G401.6 (cell line): ENCODE results near the gene FGF19.

Experiments used
- FAIRE-seq: peaks from 2 replicates; lab custom pipeline; 2012; peaks lifted over from hg19 to GRCh38; lab: Jason Lieb, UNC

Gene FGF19, protein sequence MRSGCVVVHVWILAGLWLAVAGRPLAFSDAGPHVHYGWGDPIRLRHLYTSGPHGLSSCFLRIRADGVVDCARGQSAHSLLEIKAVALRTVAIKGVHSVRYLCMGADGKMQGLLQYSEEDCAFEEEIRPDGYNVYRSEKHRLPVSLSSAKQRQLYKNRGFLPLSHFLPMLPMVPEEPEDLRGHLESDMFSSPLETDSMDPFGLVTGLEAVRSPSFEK

DNA sequence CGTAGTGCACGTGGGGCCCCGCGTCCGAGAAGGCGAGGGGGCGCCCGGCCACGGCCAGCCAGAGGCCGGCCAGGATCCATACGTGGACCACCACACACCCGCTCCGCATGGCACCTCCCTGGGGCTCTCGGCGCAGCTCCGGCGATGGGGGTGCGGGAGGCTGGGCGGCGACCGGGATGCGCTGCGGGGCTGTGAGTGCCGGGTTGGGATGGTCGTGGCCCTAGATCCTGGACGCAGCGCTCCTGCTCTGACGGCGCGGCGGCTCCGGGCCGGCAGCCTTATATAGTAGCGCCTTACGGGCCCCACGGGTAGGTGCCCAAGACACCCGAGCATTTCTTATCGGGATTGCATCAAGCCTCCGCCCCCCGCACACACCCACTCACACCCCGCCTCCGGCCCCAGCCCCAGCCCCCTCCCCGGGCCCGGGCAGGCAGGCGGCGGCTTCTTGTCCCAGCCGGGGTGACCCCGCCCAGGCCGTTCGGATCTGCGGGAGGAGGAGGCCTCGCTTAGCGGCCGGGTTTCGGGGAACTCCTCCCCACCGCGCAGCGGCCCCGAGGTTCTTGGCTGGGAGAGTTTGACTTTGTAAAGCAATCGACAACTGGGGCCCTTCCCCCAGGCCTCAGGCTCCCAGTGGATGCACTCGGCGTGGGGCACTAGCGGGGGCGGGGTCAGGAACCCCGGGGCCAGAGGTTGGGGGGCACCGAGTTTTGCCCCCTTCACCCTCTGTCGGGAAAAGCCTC is at the start of gene FGF19:
TSS of gene FGF19 (minus strand) at position 255 of the 740 bp plus-strand sequence. CDS start at position 109, 146 bp downstream.
- no peak for FAIRE-seq

GRCh38 chr11:69752890-69753289 is 49.1 kb upstream of the FGF19 start:
- no peak for FAIRE-seq

DNA sequence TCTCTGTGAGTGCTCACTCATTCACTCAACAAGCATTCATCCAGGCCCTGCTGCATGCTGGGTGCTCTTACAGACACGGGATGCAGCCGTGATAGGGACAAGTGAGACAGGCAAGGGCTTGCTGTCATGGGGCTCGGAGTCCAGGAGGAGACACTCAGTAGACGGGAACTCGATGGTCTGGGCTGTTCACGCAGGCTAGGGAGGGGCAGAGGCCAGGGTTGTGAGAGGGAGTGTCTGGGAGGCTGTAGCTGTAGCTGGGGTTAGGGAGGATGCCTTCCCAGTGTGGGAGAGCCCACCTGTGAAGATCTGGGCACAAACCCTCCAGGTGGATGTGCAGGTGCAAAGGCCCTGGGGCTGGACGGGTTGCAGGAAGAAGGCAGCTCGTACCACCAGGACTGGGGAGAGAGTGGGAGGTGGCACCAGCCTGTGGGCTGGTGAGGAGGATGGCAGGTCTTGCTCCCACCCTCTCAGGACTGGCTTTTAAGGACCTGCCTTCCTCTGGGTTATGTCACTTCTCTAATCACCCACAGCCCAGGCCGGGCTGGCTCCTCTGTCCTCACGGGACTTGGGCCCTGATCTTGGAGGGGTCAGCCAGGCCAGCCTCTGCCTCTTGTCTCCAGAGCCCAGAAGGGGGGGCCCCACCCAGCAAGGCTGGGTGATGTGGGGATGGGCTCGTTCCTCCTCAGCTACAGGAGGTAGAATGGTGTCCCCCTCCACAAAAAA is 47.2 kb upstream of the FGF19 start:
- FAIRE-seq, result no peak

GRCh38 chr11:69750108-69750850 is 46.5 kb upstream of the FGF19 start:
- no peak for FAIRE-seq

- FAIRE-seq, result no peak
Observed at GRCh38 chr11:69748637-69749036, 44.8 kb upstream of the FGF19 start.

DNA sequence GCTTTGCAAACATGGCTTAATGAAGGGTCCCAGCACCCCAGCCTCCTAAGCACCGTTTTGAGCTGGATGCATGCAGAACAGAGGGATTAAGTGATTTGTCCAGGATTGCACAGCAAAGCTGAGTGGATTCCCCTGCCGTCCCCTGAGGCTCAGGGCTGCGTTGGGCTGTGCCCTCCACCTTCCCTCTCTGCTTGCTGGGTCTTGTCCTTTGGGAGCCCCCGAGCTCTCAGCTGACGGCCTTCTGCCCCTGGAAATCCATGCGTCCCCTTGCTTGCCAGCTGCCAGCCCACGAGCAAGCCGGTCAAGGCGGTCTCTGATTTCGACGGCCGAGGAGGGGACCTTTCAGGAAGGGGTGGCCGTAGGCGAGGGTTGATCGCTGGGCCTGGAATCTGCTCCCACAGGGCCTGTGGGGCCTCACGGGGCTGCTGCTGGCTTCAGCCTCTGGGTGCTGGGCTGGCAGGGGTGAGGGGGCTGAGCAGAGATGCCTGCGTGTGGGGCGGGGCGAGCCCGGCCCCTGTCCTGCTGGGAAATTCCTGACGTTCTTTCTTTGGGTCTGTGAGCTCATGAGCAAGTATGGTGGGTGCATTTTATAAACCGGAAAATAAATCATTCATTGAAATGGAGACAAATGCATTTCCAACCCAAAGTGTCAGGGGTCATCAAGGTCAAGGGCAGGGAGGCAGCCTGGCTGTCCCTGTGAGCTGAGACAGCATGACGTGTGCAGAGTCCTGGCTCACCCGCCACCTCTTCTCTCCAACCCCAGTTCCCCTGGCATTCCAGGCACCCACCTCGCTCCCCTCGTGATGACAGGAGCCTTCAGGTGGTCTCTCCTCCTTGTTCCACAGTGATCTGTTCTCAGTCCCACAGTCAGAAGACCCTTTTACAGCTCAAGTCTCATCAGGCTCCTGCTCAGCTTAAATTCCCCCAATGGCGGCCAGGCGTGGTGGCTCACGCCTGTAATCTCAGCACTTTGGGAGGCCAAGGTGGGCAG is 43.2 kb upstream of the FGF19 start:
- no peak for FAIRE-seq

DNA sequence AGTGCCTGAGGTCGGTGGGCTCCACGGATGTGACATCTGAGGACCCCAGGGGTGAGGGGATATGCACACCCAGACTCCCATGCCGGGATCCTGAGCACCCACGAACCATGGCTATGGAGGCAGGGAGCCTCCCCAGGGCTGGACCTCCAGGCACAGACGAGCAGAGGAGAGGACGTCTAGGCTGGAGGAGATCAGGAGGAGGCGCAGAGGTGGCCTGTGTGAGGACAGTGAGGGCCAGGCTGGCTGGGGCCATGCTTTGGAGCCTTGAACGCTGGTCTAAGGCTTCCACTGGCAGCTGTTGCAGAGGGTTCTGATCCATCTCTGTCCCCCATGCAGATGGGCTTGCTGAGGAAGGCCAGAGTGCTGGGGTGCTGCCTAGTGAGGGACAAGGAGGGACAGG is 42.3 kb upstream of the FGF19 start:
- FAIRE-seq, result no peak

GRCh38 chr11:69745201-69745600 is 41.4 kb upstream of the FGF19 start:
- FAIRE-seq, result no peak

DNA sequence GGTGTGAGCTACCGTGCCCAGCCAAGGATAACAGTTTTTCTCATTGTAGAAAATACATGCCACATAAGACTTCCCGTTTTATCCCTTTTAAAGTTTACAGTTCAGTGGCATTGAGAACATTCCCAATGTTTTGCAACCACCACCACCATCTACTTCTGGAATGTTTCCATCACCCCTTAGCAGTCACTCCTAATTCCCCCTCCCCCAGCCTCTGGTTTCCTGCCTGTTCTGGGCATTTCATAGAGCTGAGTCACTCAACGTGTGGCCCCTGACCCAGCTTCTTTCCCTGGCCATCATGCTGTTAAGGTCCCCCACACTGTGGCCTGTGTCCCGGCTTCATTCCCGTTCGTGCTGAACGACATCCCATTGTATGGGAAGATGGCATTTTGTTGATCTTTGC is 40.6 kb upstream of the FGF19 start:
- FAIRE-seq, result no peak

- no peak for FAIRE-seq
Observed at GRCh38 chr11:69734841-69735240, 31.0 kb upstream of the FGF19 start.

DNA sequence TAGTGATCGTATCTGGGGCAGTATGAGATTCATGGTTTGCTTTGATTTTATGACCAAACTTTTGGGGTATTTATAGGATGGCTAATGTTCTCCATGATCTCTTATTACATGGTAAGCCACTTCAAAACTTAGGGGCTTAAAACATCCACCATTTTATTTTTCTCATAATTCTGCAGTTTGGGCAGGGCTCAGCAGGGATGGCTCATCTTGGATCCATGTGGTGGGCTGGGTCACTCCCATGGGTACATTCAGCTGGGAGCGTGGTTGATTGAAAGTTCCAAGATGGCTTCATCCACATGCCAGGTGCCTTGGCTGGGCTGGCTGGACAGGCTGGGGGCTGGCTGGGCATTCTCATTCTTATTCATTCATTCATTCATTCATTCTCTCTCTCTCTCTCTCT is 30.5 kb upstream of the FGF19 start:
- no peak for FAIRE-seq

DNA sequence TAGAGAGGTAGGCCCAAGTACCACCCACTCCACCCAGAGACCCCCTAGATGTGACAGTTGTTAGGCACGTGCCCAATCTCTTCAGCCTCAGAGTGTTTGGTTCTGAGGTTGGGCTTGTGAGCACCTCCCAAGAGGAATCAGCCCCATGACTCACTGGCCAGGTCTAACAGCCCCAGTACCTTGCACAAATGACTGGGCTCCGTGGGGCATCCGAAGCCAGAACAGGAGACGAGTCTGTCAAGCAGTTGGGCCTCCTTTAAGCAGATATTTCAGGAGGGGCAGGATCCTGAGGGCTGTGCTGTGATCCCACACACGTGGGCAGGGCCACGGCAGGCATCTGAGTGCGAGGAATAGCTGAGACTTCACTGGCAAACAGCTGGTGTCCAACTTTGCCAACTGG is 29.1 kb upstream of the FGF19 start:
- no peak for FAIRE-seq

DNA sequence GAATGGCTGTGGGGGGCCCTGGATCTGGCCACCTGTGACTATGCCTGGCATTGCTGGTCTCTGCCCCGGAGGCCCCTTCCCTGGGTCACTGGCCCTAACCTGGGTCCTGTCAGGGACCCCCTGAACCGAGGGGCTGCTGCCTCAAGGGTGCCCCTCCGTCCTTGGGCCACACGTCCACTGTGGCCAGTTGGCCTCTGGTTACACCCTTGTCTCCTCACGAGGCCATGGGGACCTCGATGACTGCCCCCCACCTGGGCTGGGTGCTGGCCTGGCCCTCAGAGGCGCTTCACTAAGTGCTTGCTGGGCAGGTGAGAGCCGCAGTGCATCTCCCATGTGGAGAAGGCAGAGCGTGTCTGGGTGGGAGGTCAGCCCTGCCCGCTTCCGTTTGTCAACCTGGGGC is 27.3 kb upstream of the FGF19 start:
- FAIRE-seq, result no peak

DNA sequence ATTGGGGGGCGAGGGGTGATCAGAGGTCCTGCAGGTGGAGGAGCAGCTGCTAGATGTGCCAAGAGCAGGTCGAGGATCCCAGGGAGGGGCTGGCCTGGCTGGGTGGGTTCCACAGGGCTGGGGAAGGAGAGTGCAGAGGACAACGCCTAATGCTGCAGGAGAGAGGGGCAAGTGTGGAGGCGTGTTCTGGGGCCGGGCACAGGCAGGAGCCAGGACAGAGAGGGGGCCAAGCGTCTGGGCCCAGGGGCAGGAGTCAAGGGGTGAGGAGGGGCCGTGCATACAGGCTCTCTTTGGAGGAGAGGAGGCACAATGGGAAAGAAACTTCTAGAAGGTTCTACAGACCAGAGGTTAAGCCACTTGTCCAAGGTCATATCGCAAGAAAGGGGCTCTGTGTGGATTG is 26.7 kb upstream of the FGF19 start:
- FAIRE-seq, result no peak

- FAIRE-seq, result no peak
Observed at GRCh38 chr11:69729252-69729651, 25.4 kb upstream of the FGF19 start.

- no peak for FAIRE-seq
Observed at GRCh38 chr11:69727266-69727665, 23.4 kb upstream of the FGF19 start.

GRCh38 chr11:69726481-69726880 is 22.7 kb upstream of the FGF19 start:
- no peak for FAIRE-seq

GRCh38 chr11:69726019-69726418 is 22.2 kb upstream of the FGF19 start:
- no peak for FAIRE-seq

DNA sequence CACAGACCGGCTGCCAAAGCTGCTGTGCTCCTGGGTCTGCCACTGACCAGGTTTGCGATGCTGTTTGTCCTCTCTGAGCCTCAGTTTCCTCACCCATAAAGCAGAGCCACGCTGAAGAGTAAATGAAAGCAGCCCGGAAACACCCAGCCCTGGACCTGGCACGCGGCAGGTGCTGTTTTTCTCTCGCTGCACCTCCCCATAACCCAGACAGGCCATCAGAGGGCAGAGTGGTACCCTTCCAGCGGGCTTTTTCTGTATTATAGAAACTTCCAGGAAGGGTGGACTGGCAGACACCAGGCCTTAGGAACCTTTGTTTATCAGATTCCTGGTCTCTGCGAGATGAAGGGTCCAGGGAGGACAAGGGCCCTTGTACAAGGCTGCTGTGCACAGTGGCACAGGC is 17.9 kb upstream of the FGF19 start:
- no peak for FAIRE-seq

- FAIRE-seq, result no peak
Observed at GRCh38 chr11:69721106-69721505, 17.3 kb upstream of the FGF19 start.

GRCh38 chr11:69718912-69719311 is 15.1 kb upstream of the FGF19 start:
- no peak for FAIRE-seq

DNA sequence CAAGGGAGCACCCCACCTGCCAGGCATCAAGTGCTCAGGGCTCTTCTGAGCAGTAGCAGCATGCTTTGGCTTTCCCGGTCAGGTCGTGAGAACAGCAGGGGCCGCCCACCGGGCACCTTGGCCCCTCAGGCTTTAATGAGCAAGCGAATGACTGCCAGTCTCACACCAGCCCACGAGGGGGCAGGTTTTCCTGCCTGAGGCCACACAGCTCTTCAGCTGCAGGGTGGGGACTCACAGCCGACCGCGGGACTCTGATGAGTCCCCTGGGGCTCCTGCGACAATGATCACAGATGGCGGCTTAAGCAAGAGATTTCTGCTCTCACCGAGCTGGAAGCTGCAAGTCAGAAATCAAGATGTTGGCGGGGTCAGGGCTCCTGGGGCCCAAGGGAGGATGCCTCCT is 14.3 kb upstream of the FGF19 start:
- FAIRE-seq, result no peak
